B cell (primary cell): Measurements from ENCODE around the gene CCBE1. TPM values are rescaled to one million over a fixed set of nuclear protein-coding genes. Genes with fewer than 3 reads are reported as not detected.

Source experiments
- ATAC-seq: fragments of 200-7000 bp; cut with Tn5 transposase; one replicate; pipeline ENCODE4 v1.10.0; 2021; ENCODE audit warnings: low read depth, mild to moderate bottlenecking, moderate number of reproducible peaks, moderate library complexity
- CTCF ChIA-PET: fragments of 350-600 bp; sonication (Branson Sonifier 250); formaldehyde crosslinking; loops from one replicate; lab custom pipeline; 2021; ENCODE audit warnings: antibody characterized with exemption, inconsistent platforms; lab: Charles Lee
- POLR2A ChIA-PET: fragments of 350-600 bp; sonication (Branson Sonifier 250); formaldehyde crosslinking; loops from one replicate; lab custom pipeline; 2021; ENCODE audit warnings: antibody characterized with exemption; lab: Charles Lee
- DNase-seq: peaks from one replicate; pipeline ENCODE4 v3.0.0; 2013
- H2AFZ ChIP-seq: 2 replicates; pipeline ENCODE4 v1.6.1; 2012; ENCODE audit warnings: mild to moderate bottlenecking, low read depth, low read length; ENCODE audit not compliant: insufficient read depth, poor library complexity, severe bottlenecking
- H3K27ac ChIP-seq, 2 donors: 1 replicate in 1 of 2; 2 replicates in 1 of 2; pipeline ENCODE4 v1.5.1; 2012 to 2013; ENCODE audit warnings: low read length in 2 of 2, mild to moderate bottlenecking in 2 of 2, moderate library complexity in 1 of 2
- H3K27me3 ChIP-seq, 4 experiments: fragments of 200-600 bp in 1 of 4; sonication (generic) in 1 of 4; replicated peaks in 1 of 4; 1 replicate in 2 of 4; 2 replicates in 2 of 4; pipeline versions ENCODE4 v1.6.1 to v1.7.0; 2013 to 2016; ENCODE audit warnings: low read length in 3 of 4, mild to moderate bottlenecking in 2 of 4, mixed read lengths in 1 of 4, moderate library complexity in 1 of 4; ENCODE audit not compliant: insufficient read depth in 4 of 4, control insufficient read depth in 3 of 4; ENCODE audit errors: control extremely low read depth in 1 of 4
- H3K36me3 ChIP-seq, 2 experiments: replicated peaks in 1 of 2; 1 replicate in 1 of 2; 2 replicates in 1 of 2; pipeline versions ENCODE4 v1.6.1 to v1.7.1; 2013; ENCODE audit warnings: low read length in 1 of 2; ENCODE audit not compliant: insufficient read depth in 2 of 2, control insufficient read depth in 1 of 2; ENCODE audit errors: control extremely low read depth in 1 of 2, extremely low read depth in 1 of 2
- H3K4me1 ChIP-seq, 2 donors: fragments of 200-600 bp in 1 of 2; sonication (generic) in 1 of 2; 1 replicate in 1 of 2; 2 replicates in 1 of 2; pipeline versions ENCODE4 v1.5.1 to v1.6.1; 2013 to 2017; ENCODE audit warnings: low read length in 2 of 2; ENCODE audit not compliant: control insufficient read depth in 2 of 2, insufficient read depth in 2 of 2
- H3K4me2 ChIP-seq: replicated peaks from 2 replicates; pipeline ENCODE3; 2012; ENCODE audit warnings: mild to moderate bottlenecking, low read depth, low read length; ENCODE audit not compliant: poor library complexity, severe bottlenecking
- H3K4me3 ChIP-seq, 5 experiments: fragments of 200-600 bp in 1 of 5; sonication (generic) in 1 of 5; 1 replicate in 3 of 5; 2 replicates in 2 of 5; pipeline versions ENCODE4 v1.5.1 to v1.7.0; 2011 to 2016; ENCODE audit warnings: low read length in 4 of 5, mild to moderate bottlenecking in 4 of 5, low read depth in 2 of 5, control low read depth in 1 of 5, moderate library complexity in 1 of 5; ENCODE audit not compliant: insufficient read depth in 1 of 5; ENCODE audit errors: control extremely low read depth in 1 of 5, extremely low read depth in 1 of 5
- H3K79me2 ChIP-seq: fragments of 200-600 bp; sonication (generic); one replicate; pipeline ENCODE4 v1.6.0; 2016; ENCODE audit warnings: low read length; ENCODE audit not compliant: control insufficient read depth, insufficient read depth
- H3K9ac ChIP-seq: fragments of 200-600 bp; sonication (generic); 2 replicates; pipeline ENCODE4 v1.6.1; 2017; ENCODE audit warnings: mild to moderate bottlenecking, low read length, moderate library complexity
- H3K9me3 ChIP-seq, 3 donors: one replicate each; pipeline versions ENCODE4 v1.6.1 to v1.7.1; 2013; ENCODE audit warnings: low read length in 2 of 3; ENCODE audit not compliant: control insufficient read depth in 2 of 3, insufficient read depth in 1 of 3; ENCODE audit errors: control extremely low read depth in 1 of 3
- H4K20me1 ChIP-seq: 2 replicates; pipeline ENCODE4 v1.6.0; 2012; ENCODE audit warnings: mild to moderate bottlenecking, low read length; ENCODE audit not compliant: insufficient read depth, control insufficient read depth, poor library complexity, severe bottlenecking
- H3K27ac Mint-ChIP-seq: one replicate; pipeline ENCODE4 v1.8.0; 2021; ENCODE audit warnings: mixed read lengths
- H3K27me3 Mint-ChIP-seq: one replicate; pipeline ENCODE4 v1.8.0; 2021; ENCODE audit warnings: mixed read lengths
- H3K4me1 Mint-ChIP-seq: one replicate; pipeline ENCODE4 v1.8.0; 2021; ENCODE audit warnings: mixed read lengths
- H3K4me3 Mint-ChIP-seq: one replicate; pipeline ENCODE4 v1.8.0; 2021; ENCODE audit warnings: mixed read lengths
- H3K9me3 Mint-ChIP-seq: one replicate; pipeline ENCODE4 v1.8.0; 2022; ENCODE audit warnings: mixed read lengths; ENCODE audit not compliant: insufficient read depth
- CTCF ChIP-seq: fragments of 200-600 bp; IDR thresholded peaks from one replicate; pipeline ENCODE4 v1.8.0; 2022; ENCODE audit warnings: antibody characterized with exemption, mild to moderate bottlenecking
- EZH2 ChIP-seq: IDR thresholded peaks from 2 replicates; pipeline ENCODE4 v1.6.1; 2012; ENCODE audit warnings: borderline replicate concordance, low read depth, mild to moderate bottlenecking, moderate library complexity, low read length; ENCODE audit not compliant: insufficient read depth, poor library complexity, severe bottlenecking
- WGBS: methylation state at CpG from one replicate; pipeline ENCODE4 v1.1.5; 2013; ENCODE audit warnings: missing lambda C conversion rate; ENCODE audit not compliant: insufficient coverage; 5-methylcytosine and 5-hydroxymethylcytosine counted together
- intact Hi-C: fragments of 100-400 bp; cut with micrococcal nuclease; formaldehyde crosslinking; loops from one replicate; pipeline ENCODE4 v1.10.0; 2022
- polyA plus RNA-seq: library from polyadenylated mRNA; depleted of rRNA; stranded (reverse); fragments of >200 nt; gene quantifications from 2 replicates; pipeline ENCODE4 v1.2.3, GENCODE V29; 2012
- total RNA-seq, 2 donors: library from RNA; stranded (reverse); fragments of 120-200 nt in 1 of 2; gene quantifications; 1 replicate in 1 of 2; 2 replicates in 1 of 2; pipeline versions ENCODE4 v1.2.3 to v1.2.4, GENCODE V29; 2013 to 2022

Gene CCBE1
- total and polyA plus RNA-seq, 2 donors (not counting 1 experiment from before 2014, with no cell fraction given), result not detected

- ChIA-PET POLR2A (no interaction called here), CTCF (interaction anchor here (0.6 kb wide), 1 partner anchor 122 kb away, joined by 4 read pairs; no protein-coding TSS in a partner anchor)
- no peak for ATAC-seq
Measured at GRCh38 chr18:59429608-59430007, 267.6 kb downstream of the CCBE1 start.

DNA sequence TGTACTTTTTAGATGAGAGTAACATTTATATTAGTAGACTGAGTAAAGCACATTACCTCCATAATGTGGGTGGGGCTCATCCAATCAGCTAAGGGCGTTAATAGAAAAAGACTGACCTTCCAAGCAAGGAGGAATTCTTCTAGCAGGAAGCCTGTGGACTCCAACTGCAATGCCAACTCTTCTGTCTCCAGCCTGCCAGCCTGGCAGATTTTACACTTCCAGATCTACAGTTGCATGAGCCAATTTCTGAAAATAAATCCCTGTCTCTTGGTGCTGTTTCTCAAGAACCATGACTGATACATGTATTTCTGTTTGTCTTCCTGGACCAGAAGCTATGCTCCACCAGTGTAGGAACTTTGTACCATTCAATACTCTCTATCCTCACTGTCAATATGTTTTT is 269.2 kb downstream of the CCBE1 start:
- ATAC-seq (no peak), DNase-seq (no peak)
- H2AFZ ChIP-seq, result no peak overlapping the region
- no peak overlapping the region for H3K4me2 ChIP-seq
- no peaks in the 10 kb centered on the region for H3K9me3 Mint-ChIP-seq
- no peak for TF ChIP-seq CTCF
- no peak for TF ChIP-seq EZH2
- H3K9ac ChIP-seq, result no peak overlapping the region
- H4K20me1 ChIP-seq, result no peaks in the 10 kb centered on the region
- intact Hi-C loops, result no loop called here
- H3K36me3 ChIP-seq, result no peaks in the 10 kb centered on the region
- WGBS, result 88% methylated on average over 1 of the region's 1 CpG
- H3K4me3 Mint-ChIP-seq, result no peak overlapping the region
- peaks cover 0 to 5% (median 0%) of the 10 kb centered on the region in 4 experiments for H3K27me3 ChIP-seq
- no peak overlapping the region for H3K27ac ChIP-seq
- H3K27me3 Mint-ChIP-seq, result peaks cover 4% of the 10 kb centered on the region
- CTCF ChIA-PET, result no interaction called here
- no peak overlapping the region for H3K27ac Mint-ChIP-seq
- no peaks in the 10 kb centered on the region for H3K4me1 Mint-ChIP-seq
- H3K4me1 ChIP-seq, result no peaks in the 10 kb centered on the region
- POLR2A ChIA-PET, result no interaction called here
- H3K9me3 ChIP-seq, result no peaks in the 10 kb centered on the region
- H3K79me2 ChIP-seq, result no peaks in the 10 kb centered on the region
- no peak overlapping the region for H3K4me3 ChIP-seq

More at GRCh38 chr18:59429608-59430007, 267.6 kb downstream of the CCBE1 start:
- Histone ChIP-seq H3K9me3 (no peaks in the 10 kb centered on the region), H3K27me3 (peaks cover 0 to 2% (median 0%) of the 10 kb centered on the region in 4 experiments), H3K36me3 (no peaks in the 10 kb centered on the region), H3K27ac (no peak overlapping the region), H3K9ac (no peak overlapping the region), H3K4me1 (no peaks in the 10 kb centered on the region), H3K4me3 (no peak overlapping the region), H4K20me1 (no peaks in the 10 kb centered on the region), H3K79me2 (no peaks in the 10 kb centered on the region), H2AFZ (no peak overlapping the region), H3K4me2 (no peak overlapping the region)
- 98% methylated on average over 7 of the region's 7 CpGs for WGBS
- Mint-ChIP-seq H3K27me3 (peaks cover 3% of the 10 kb centered on the region), H3K27ac (no peak overlapping the region), H3K9me3 (no peaks in the 10 kb centered on the region), H3K4me3 (no peak overlapping the region), H3K4me1 (no peaks in the 10 kb centered on the region)
- DNase-seq, result no peak
- no peak for TF ChIP-seq EZH2
- no peak for TF ChIP-seq CTCF
- intact Hi-C loops, result no loop called here
